Adrenal gland (tissue), 12 donors: ENCODE data around the gene TRABD2A. TPM values are rescaled to one million over a fixed set of nuclear protein-coding genes. Genes with fewer than 3 reads are reported as not detected.

Source experiments
- DNase-seq, 7 donors: peaks; one replicate each; pipeline ENCODE4 v3.0.0-alpha.2; 2019 to 2020
- H3K27ac ChIP-seq, 5 donors: fragments of 200-600 bp; sonication (generic) in 4 of 5; 1 replicate in 3 of 5; 2 replicates in 2 of 5; pipeline versions ENCODE4 v1.5.1 to v1.8.0; 2016 to 2020; ENCODE audit warnings: mild to moderate bottlenecking in 1 of 5
- H3K27me3 ChIP-seq: fragments of 200-600 bp; 2 replicates; pipeline ENCODE4 v1.8.0; 2021
- H3K36me3 ChIP-seq, 2 donors: fragments of 200-600 bp; replicated peaks in 1 of 2; 1 replicate in 1 of 2; 2 replicates in 1 of 2; pipeline versions ENCODE4 v1.5.1 to v1.8.0; 2018 to 2022
- H3K4me1 ChIP-seq, 2 donors: fragments of 200-600 bp; replicated peaks in 1 of 2; 1 replicate in 1 of 2; 2 replicates in 1 of 2; pipeline versions ENCODE4 v1.5.1 to v1.8.0; 2018 to 2021
- H3K4me3 ChIP-seq, 4 donors: fragments of 200-600 bp; sonication (generic) in 3 of 4; one replicate each; pipeline ENCODE4 v1.5.1; 2016 to 2018
- H3K9me3 ChIP-seq, 3 donors: fragments of 200-600 bp; sonication (generic) in 1 of 3; replicated peaks in 1 of 3; 1 replicate in 2 of 3; 2 replicates in 1 of 3; pipeline versions ENCODE4 v1.5.1 to v1.8.0; 2016 to 2021
- POLR2A ChIP-seq, 2 donors: fragments of 450-650 bp; IDR thresholded peaks; one replicate each; pipeline ENCODE4 v1.6.1; 2017; ENCODE audit warnings: antibody characterized with exemption in 2 of 2, mild to moderate bottlenecking in 2 of 2, moderate library complexity in 1 of 2
- WGBS, 4 donors: extraction: QIAGEN DNeasy Blood & Tissue Kit in 2 of 4; methylation state at CpG; one replicate each; pipeline versions ENCODE4 v1.1.5 to v1.1.7; 2013 to 2017; 5-methylcytosine and 5-hydroxymethylcytosine counted together
- intact Hi-C, 2 donors: fragments of 100-400 bp; cut with DNase I; formaldehyde crosslinking; loops; one replicate each; pipeline versions ENCODE4 v1.14.1 to v1.15.0; 2022 to 2023
- polyA plus RNA-seq, 3 donors: library from polyadenylated mRNA; stranded (reverse); fragments of 200-250 nt in 2 of 3; fragments of 350-450 nt in 1 of 3; fragmentation: Illumina TruSeq in 1 of 3; extraction: RNeasy Lipid Tissue Mini Kit (QIAGEN cat#74804) in 1 of 3; gene quantifications; one replicate each; pipeline ENCODE4 v1.2.3, GENCODE V29; 2013 to 2014
- total RNA-seq, 9 donors: library from RNA; depleted of rRNA in 4 of 9; stranded (reverse); fragments of >200 nt in 4 of 9; fragments of 120-200 nt in 1 of 9; fragmentation: NEBNext Ultra II Directional in 1 of 9; extraction: Animal tissue kit (Norgen Biotek cat#: 25700) in 1 of 9; gene quantifications; one replicate each; pipeline versions ENCODE4 v1.1.0 to v1.2.4, GENCODE V29; 2013 to 2023
- TF ChIP-seq, protein P1 (sequence below), 6 experiments: fragments of 450-650 bp in 4 of 6; fragments of 200-600 bp in 2 of 6; sonication (generic) in 1 of 6; IDR thresholded peaks; 1 replicate in 5 of 6; 2 replicates in 1 of 6; pipeline versions ENCODE4 v1.5.1 to v1.8.0; 2016 to 2021; ENCODE audit warnings: antibody characterized with exemption in 6 of 6, mild to moderate bottlenecking in 2 of 6, moderate library complexity in 1 of 6
- donor health status: healthy with polysubstance abuse.
- donor health status: Bipolar disorder and iron deficiency.
- donor health status: DM: yes; HTN: yes; CAD: no.
- donor health status: DM: no; HTN: no; CAD: no.
- donor health status: DM: no; HTN: no; CAD: no.
- donor health status: DM: yes; HTN: yes; CAD: no.

The TRABD2A gene
- total and polyA plus RNA-seq, 12 donors: 0.28 to 2.4 (median 0.69) TPM; not detected in 1

DNA sequence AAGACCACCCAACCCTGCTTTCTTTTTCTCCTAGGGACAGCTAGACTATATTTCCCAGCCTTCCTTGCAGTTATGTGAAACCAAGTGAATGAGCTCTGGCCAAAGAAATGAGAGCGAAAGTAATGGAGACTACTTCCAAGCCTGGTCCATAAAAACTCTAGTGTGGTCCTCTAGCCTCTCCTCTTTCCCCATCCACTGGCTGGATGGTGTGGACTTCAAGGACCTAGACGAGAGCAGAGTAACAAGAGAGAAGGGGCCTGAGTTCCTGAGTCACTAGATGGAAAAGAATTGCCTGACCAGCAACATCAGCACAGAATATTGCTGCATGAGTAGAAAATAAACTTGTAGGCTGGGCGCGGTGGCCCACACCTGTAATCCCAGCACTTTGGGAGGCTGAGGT is 21.6 kb upstream of the TRABD2A start:
- intact Hi-C loops: no loop called here
- WGBS, 4 donors: 89 to 99% (median 94%) methylated on average over 4 of the region's 4 CpGs

DNA sequence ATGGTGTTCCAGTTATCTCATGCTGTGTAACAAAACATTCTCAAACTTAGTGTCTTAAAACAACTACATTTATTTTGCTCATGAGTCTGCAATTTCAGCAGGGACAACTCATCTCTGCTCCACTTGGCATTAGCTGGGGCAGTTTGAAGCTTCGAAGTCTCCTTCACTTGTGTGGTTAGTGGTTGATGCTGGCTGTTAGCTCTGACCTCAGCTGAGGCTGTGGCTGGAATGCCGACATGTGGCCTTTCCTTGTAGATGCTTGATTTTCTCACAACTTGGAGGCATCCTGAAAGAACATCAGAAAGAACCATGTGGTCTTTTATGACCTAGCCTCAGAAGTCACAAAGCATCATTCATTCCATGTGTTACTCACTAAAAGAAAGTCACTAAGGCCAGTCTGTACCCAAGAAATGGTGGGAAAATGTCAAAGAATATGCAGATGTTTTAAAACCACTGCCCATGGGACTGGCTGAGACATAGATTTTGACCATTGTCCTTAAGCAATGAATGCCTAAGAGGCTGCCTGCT is 20.8 kb upstream of the TRABD2A start:
- no peaks in the 10 kb centered on the region for H3K36me3 ChIP-seq
- no peaks in the 10 kb centered on the region for H3K27me3 ChIP-seq
- peaks cover 7 to 24% of the 10 kb centered on the region in 2 donors for H3K4me1 ChIP-seq
- TF ChIP-seq, protein P1, sequence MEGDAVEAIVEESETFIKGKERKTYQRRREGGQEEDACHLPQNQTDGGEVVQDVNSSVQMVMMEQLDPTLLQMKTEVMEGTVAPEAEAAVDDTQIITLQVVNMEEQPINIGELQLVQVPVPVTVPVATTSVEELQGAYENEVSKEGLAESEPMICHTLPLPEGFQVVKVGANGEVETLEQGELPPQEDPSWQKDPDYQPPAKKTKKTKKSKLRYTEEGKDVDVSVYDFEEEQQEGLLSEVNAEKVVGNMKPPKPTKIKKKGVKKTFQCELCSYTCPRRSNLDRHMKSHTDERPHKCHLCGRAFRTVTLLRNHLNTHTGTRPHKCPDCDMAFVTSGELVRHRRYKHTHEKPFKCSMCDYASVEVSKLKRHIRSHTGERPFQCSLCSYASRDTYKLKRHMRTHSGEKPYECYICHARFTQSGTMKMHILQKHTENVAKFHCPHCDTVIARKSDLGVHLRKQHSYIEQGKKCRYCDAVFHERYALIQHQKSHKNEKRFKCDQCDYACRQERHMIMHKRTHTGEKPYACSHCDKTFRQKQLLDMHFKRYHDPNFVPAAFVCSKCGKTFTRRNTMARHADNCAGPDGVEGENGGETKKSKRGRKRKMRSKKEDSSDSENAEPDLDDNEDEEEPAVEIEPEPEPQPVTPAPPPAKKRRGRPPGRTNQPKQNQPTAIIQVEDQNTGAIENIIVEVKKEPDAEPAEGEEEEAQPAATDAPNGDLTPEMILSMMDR (IDR thresholded peaks at IDR 0.05): no peak
- TF ChIP-seq POLR2A (IDR thresholded peaks at IDR 0.05): no peak
- 71 to 83% (median 80%) methylated on average over 1 to 2 of the region's 2 CpGs for WGBS, 4 donors
- no peak overlapping the region for H3K4me3 ChIP-seq
- intact Hi-C loops: no loop called here
- no peak for DNase-seq
- no peak overlapping the region for H3K27ac ChIP-seq
- no peaks in the 10 kb centered on the region for H3K9me3 ChIP-seq

More for the DNA sequence above, 21.6 kb upstream of the TRABD2A start:
- H3K4me3 ChIP-seq: no peak overlapping the region
- no peaks in the 10 kb centered on the region for H3K9me3 ChIP-seq
- H3K27me3 ChIP-seq: no peaks in the 10 kb centered on the region
- H3K4me1 ChIP-seq: peaks cover 7 to 25% of the 10 kb centered on the region in 2 donors
- no peaks in the 10 kb centered on the region for H3K36me3 ChIP-seq
- no peak overlapping the region for H3K27ac ChIP-seq
- no peak for TF ChIP-seq POLR2A (IDR thresholded peaks at IDR 0.05)
- TF ChIP-seq, protein P1 (IDR thresholded peaks at IDR 0.05): no peak
- DNase-seq: no peak

DNA sequence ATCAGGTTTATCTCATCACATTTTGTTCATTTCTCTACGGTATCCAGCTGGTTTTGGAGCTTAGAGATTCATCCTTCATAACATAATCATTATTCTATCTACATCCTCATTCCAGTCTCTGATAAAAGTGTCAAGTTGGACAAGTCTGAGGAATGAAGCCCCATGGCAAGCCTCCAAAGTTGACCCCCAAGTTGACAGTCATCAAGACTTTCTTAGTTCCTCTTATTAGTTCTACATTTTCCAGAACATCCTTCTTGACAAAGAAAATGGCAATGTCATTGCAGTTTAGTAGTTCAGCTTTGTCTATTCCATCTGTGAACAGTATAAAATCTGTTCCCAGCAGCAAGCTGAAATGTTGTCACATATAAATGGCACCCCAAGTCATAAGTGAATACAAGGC is 20.1 kb upstream of the TRABD2A start:
- Histone ChIP-seq H3K9me3 (no peaks in the 10 kb centered on the region), H3K27me3 (no peaks in the 10 kb centered on the region), H3K4me3 (no peak overlapping the region), H3K36me3 (no peaks in the 10 kb centered on the region), H3K4me1 (peaks cover 7 to 21% of the 10 kb centered on the region in 2 donors), H3K27ac (no peak overlapping the region)
- DNase-seq: no peak
- intact Hi-C loops: no loop called here
- whole genome bisulfite sequencing, 4 donors: 64 to 90% (median 81%) methylated on average over 1 of the region's 1 CpG
- TF ChIP-seq, protein P1 (IDR thresholded peaks at IDR 0.05): no peak
- TF ChIP-seq POLR2A (IDR thresholded peaks at IDR 0.05): no peak

DNA sequence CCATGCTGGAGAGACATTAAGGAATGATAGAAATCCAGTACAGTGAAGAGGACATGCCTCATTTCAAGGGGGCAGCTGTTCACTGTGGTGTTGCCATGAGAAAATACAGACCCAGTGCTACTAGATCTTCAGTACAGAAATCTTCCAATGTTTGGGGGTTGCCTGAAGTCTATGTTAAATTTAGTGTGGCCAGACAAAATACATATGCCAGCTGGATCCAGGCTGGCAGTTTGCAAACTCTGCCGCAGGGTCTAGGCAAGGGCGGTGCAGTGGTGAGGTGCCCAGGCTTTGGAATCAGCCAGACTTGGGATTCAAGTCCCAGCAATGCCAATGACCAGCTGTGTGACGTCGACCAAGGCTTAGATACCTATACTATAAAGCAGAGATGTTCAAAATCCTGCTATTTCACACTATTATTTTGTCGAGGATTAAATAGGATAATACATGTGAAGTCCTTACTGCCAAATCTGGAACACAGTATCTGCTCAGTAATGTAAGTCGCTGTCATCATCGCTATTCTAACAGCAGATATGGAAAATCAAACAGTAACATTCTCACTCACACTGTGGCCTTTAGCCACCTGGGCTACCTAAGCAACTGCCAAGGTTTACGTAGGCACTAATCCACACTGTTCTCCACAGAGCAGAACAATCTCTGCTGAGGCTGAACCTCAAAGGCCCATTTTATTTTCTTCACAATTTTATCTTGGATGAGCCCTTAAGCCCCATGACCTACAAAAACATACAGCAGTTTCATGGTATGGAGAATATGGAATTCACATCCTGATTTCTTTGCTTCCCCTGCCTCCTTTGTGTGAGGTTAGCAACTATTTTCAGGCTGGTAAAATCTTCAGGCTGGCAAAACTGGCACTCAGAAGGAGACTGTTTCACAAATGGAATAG is 18.7 kb upstream of the TRABD2A start:
- intact Hi-C loops: no loop called here
- no peak overlapping the region for H3K4me3 ChIP-seq
- WGBS, 4 donors: 88 to 93% (median 91%) methylated on average over 8 of the region's 8 CpGs
- no peak overlapping the region for H3K27ac ChIP-seq
- TF ChIP-seq, protein P1 (IDR thresholded peaks at IDR 0.05): no peak
- no peak for TF ChIP-seq POLR2A (IDR thresholded peaks at IDR 0.05)
- H3K27me3 ChIP-seq: no peaks in the 10 kb centered on the region
- no peak for DNase-seq
- H3K9me3 ChIP-seq: no peaks in the 10 kb centered on the region
- no peaks in the 10 kb centered on the region for H3K36me3 ChIP-seq
- H3K4me1 ChIP-seq: peaks cover 6 to 25% of the 10 kb centered on the region in 2 donors
